IPS-15b (cell line): ENCODE measurements around the gene CCDC191.

Experiments
- H3K27me3 ChIP-seq: one replicate; pipeline ENCODE4 v1.6.1; 2013; ENCODE audit warnings: low read length; ENCODE audit not compliant: control insufficient read depth, insufficient read depth
- H3K36me3 ChIP-seq: one replicate; pipeline ENCODE4 v1.6.1; 2013; ENCODE audit warnings: low read length; ENCODE audit not compliant: control insufficient read depth, insufficient read depth
- H3K4me1 ChIP-seq: one replicate; pipeline ENCODE4 v1.6.1; 2013; ENCODE audit warnings: mild to moderate bottlenecking, low read length; ENCODE audit not compliant: control insufficient read depth, insufficient read depth
- H3K4me3 ChIP-seq: one replicate; pipeline ENCODE4 v1.5.1; 2013; ENCODE audit warnings: low read depth, low read length
- H3K9ac ChIP-seq: one replicate; pipeline ENCODE4 v1.6.1; 2013; ENCODE audit warnings: low read depth, mild to moderate bottlenecking, low read length
- H3K9me3 ChIP-seq: one replicate; pipeline ENCODE4 v1.6.1; 2013; ENCODE audit warnings: mild to moderate bottlenecking, low read length; ENCODE audit not compliant: control insufficient read depth, insufficient read depth

Gene CCDC191

DNA sequence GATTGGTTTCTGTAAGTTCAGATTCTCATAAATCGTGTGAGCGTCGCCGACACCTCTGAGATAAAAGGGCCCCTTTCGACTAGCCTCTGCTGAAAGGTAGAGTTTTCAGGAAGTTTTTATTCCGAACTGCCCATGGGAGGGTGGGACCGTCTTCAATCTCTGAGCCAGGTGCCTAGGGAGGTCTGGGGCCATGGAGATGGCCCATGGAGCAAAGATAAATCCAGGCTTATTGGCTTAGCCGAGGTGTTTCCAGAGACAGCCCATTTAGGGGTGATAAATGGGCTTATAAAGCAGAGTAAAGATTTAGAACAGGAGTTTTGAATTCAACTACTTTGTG, 653 bp upstream of the CCDC191 start:
- no peaks in the 10 kb centered on the region for H3K27me3 ChIP-seq
- H3K9ac ChIP-seq: peak overlapping the region; percentile 47
- H3K4me3 ChIP-seq: peak overlapping the region; percentile 72
- H3K9me3 ChIP-seq: no peaks in the 10 kb centered on the region
- H3K36me3 ChIP-seq: no peaks in the 10 kb centered on the region
- H3K4me1 ChIP-seq: peaks cover 3% of the 10 kb centered on the region

DNA sequence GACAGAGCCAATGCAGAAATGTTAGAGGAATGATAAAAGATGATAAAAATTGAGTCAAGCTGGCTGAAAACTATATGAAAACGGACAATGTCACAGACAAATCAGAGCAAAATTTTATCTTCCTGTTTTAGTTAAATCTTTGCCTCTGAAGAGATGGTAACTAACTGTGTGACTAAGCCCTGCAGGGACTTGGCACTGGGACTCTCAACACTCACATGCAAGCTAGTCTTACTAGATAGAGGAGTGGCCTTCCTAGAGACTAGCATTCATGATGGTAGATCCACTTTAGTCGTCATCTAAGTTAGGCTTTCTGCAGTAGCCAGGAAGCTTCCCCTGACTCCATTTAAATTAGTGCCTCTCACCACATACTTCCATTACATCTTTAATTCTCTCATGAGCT, 4.1 kb downstream of the CCDC191 start:
- Histone ChIP-seq H3K4me3 (no peak overlapping the region), H3K36me3 (no peaks in the 10 kb centered on the region), H3K4me1 (no peaks in the 10 kb centered on the region), H3K9me3 (no peaks in the 10 kb centered on the region), H3K9ac (no peak overlapping the region), H3K27me3 (no peaks in the 10 kb centered on the region)

DNA sequence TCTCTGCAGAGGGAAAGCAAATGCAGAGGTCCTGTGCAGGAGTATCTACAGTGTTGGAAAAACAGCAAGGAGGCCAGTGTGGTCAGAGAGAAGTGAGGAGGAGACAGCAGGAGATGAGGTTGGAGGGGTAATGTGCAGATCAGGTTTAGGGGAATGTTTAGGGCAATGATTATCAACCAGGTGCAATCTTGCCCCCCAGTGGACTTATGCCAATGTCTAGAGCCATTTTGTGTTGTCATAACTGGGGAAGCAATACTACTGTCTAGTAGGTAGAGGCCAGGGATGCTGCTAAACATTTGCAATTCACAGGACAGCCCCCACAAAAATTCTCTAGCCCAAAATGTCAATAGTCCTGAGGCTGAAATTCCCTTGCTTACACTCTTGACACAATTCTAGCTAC, 13.1 kb downstream of the CCDC191 start:
- Histone ChIP-seq H3K36me3 (no peaks in the 10 kb centered on the region), H3K9ac (no peak overlapping the region), H3K9me3 (no peaks in the 10 kb centered on the region), H3K4me1 (no peaks in the 10 kb centered on the region), H3K27me3 (no peaks in the 10 kb centered on the region), H3K4me3 (no peak overlapping the region)

DNA sequence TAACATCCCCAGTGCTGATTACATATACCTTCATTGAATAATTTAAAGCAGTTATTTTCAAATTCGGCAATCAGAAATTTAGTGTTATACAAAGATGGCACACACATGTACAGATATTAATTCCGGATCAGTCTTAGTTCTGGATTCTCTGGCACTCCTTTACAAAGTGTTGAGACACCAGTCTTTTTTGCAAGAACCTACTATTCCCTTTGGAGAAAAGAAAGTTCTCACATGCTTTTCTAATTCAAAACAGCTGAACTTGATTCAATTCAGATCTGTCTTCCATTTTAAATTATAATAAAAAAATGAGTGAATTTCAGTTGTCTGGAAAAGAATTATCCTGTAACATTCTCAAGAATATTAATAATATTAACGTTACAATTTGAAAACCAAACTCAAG, 20.4 kb downstream of the CCDC191 start:
- Histone ChIP-seq H3K4me1 (no peaks in the 10 kb centered on the region), H3K9ac (no peak overlapping the region), H3K27me3 (no peaks in the 10 kb centered on the region), H3K4me3 (no peak overlapping the region), H3K9me3 (no peaks in the 10 kb centered on the region), H3K36me3 (no peaks in the 10 kb centered on the region)

DNA sequence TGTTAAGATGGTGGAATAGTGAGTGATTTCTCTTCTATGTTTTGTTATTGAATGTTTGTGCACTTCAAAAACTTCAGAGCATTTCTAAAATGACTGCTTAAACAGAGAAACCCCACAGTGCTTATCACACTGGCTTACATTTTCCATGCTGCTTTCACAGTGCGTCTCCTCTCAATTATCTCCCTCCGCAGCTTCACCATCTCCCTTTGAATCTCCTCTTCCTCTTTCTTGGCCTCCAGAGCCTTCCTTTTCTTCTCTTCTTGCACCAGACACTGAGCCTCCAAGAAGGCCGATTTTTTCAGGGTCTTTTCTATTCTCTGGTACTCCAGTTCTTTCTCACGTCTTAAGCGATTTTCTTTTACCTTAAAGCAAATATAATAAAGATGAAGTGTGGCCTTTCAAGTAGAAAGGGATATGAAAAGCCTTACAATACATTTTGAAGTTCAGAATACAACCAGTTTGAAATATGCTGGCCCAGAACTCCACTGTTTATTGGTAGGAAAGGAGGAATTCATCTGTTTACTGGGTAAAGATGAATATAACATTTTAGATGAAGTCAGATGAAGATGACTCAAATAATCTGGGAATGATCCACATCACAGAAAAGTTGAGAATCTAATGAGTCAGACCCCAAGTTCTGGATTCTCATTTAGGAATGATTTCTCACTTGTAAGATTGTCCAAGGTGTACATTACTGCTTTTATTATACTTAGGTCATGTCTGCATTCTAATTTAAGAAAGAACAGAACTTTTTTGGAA, 21.4 kb downstream of the CCDC191 start:
- no peak overlapping the region for H3K9ac ChIP-seq
- no peak overlapping the region for H3K4me3 ChIP-seq

GRCh38 chr3:114034211-114034610, 22.1 kb downstream of the CCDC191 start:
- no peaks in the 10 kb centered on the region for H3K9me3 ChIP-seq
- H3K36me3 ChIP-seq: no peaks in the 10 kb centered on the region
- no peaks in the 10 kb centered on the region for H3K4me1 ChIP-seq
- no peaks in the 10 kb centered on the region for H3K27me3 ChIP-seq
- no peak overlapping the region for H3K4me3 ChIP-seq
- H3K9ac ChIP-seq: no peak overlapping the region

More for the DNA sequence above, 21.4 kb downstream of the CCDC191 start:
- no peaks in the 10 kb centered on the region for H3K27me3 ChIP-seq
- H3K36me3 ChIP-seq: no peaks in the 10 kb centered on the region
- no peaks in the 10 kb centered on the region for H3K9me3 ChIP-seq
- no peaks in the 10 kb centered on the region for H3K4me1 ChIP-seq

GRCh38 chr3:114033721-114034120, 22.6 kb downstream of the CCDC191 start:
- no peaks in the 10 kb centered on the region for H3K9me3 ChIP-seq
- no peaks in the 10 kb centered on the region for H3K36me3 ChIP-seq
- no peak overlapping the region for H3K4me3 ChIP-seq
- H3K27me3 ChIP-seq: no peaks in the 10 kb centered on the region
- H3K4me1 ChIP-seq: no peaks in the 10 kb centered on the region
- no peak overlapping the region for H3K9ac ChIP-seq

- Histone ChIP-seq H3K36me3 (no peaks in the 10 kb centered on the region), H3K9ac (no peak overlapping the region), H3K4me3 (no peak overlapping the region), H3K4me1 (no peaks in the 10 kb centered on the region), H3K9me3 (no peaks in the 10 kb centered on the region), H3K27me3 (no peaks in the 10 kb centered on the region)
These were observed 30.0 kb downstream of the CCDC191 start for GRCh38 chr3:114026331-114026730.

- no peak overlapping the region for H3K9ac ChIP-seq
- H3K9me3 ChIP-seq: no peaks in the 10 kb centered on the region
- no peaks in the 10 kb centered on the region for H3K27me3 ChIP-seq
- no peak overlapping the region for H3K4me3 ChIP-seq
- H3K36me3 ChIP-seq: no peaks in the 10 kb centered on the region
- H3K4me1 ChIP-seq: no peaks in the 10 kb centered on the region
These were observed 30.9 kb downstream of the CCDC191 start for GRCh38 chr3:114025451-114025850.

- Histone ChIP-seq H3K9ac (no peak overlapping the region), H3K27me3 (no peaks in the 10 kb centered on the region), H3K9me3 (no peaks in the 10 kb centered on the region), H3K36me3 (no peaks in the 10 kb centered on the region), H3K4me3 (no peak overlapping the region), H3K4me1 (peaks cover 4% of the 10 kb centered on the region)
These were observed 34.1 kb downstream of the CCDC191 start for GRCh38 chr3:114022145-114022802.

DNA sequence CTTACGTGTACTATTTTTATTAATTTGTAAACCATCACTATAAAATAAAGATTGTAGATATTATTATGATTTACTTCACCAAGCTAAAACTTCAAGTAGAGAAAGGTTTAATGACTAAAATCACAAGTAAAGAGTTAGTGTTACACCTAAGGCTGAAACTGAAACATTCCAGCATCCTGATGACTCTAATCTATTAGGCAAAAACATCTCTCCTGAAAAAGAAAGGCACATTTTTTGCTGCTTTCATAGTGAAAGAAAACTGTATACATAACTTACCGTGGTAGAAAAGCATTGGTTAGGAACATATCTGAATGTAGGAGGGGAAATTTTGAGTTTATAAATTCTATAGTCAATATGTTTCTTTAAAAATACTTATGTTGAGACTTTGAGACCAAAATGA, 35.4 kb downstream of the CCDC191 start:
- Histone ChIP-seq H3K4me3 (no peak overlapping the region), H3K36me3 (no peaks in the 10 kb centered on the region), H3K9ac (no peak overlapping the region)

GRCh38 chr3:114019486-114019885, 36.8 kb downstream of the CCDC191 start:
- Histone ChIP-seq H3K4me1 (peaks cover 4% of the 10 kb centered on the region), H3K27me3 (no peaks in the 10 kb centered on the region), H3K9me3 (no peaks in the 10 kb centered on the region), H3K4me3 (no peak overlapping the region), H3K36me3 (no peaks in the 10 kb centered on the region), H3K9ac (no peak overlapping the region)

More for the DNA sequence above, 35.4 kb downstream of the CCDC191 start:
- H3K4me1 ChIP-seq: peaks cover 4% of the 10 kb centered on the region
- H3K27me3 ChIP-seq: no peaks in the 10 kb centered on the region
- H3K9me3 ChIP-seq: no peaks in the 10 kb centered on the region
